Stimulated activated CD8-positive, alpha-beta memory T cell treated with anti-CD3 and anti-CD28 coated beads, Interleukin-12 subunit alpha, Interleukin-12 subunit beta, amount 100 ng/mL, for 24 hours (primary cell): Measurements from ENCODE around the gene C4A.
"Not testable (repeated sequence)": the region's sequence is repeated elsewhere in the genome, so short reads cannot be mapped to it uniquely, and the experiment has no call there.

Experiments
- DNase-seq: peaks from one replicate; pipeline ENCODE4 v3.0.0-alpha.2; 2020; ENCODE audit errors: extremely low read depth

C4A gene

DNA sequence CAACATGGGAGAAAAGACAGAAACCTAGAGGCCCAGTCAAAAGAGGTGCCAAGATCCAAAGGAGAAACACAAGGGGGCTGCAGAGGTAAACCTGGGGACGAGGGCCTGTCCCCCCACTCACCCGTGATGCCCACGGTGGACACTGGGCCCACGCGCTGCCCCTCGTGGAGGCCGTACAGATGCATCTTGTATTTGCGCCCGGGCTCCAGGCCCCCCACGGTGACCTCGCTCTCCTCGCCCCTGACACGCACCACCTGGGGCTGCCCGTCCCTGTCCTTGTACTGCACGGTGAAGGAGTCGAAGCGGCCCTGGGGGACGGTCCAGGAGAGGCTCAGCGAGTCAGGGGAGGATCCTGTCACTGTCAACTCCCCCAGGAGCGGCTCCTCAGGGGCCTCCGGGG is 67.3 kb downstream of the C4A start:
- DNase-seq: not testable (repeated sequence)

DNA sequence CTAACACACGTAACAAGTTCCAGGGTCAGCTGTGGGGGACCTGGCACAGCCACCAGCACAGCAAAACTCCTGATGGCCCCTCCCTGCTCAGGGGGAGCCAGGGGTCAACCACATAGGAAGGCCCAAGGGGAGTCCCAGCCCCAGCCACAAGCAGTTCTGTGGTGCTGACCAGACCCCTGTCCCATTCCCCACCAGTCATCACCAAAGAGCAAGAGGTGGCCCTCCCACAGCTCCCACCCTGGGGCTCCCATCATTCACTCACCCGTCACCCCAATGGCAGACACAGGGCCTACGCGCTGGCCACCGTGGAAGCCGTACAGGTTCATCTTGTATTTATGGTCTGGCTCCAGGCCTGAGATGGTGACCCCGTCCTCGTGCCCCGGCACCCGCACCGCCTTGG is 67.9 kb downstream of the C4A start:
- not testable (repeated sequence) for DNase-seq

DNA sequence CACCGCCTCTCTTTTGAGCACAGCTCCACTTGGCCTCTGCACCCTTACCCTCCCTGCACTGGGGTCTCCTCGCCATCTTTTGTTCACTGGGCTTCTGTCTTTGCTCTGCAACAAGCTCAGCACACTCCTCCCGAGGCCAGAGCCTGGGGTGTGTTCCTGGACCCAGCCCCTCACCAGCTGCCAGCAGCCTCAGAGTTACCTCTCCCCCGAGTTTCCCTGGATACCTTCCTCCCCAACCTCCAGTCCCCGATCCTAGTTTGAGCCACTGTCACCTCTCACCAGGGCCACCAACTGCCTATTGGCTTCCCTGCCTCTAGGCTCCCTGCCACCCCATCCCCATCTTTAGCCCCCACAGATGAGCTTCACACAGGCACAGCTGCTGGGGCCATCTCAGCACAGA is 68.7 kb downstream of the C4A start:
- no peak for DNase-seq
